Parietal lobe (tissue), 2 donors: ENCODE data around the gene CCNL1. TPM values are rescaled to one million over a fixed set of nuclear protein-coding genes. Genes with fewer than 3 reads are reported as not detected.

Source experiments
- small RNA-seq: library from RNA; depleted of rRNA; stranded (forward); fragments of <200 nt; gene quantifications from one replicate; pipeline ENCODE3, GENCODE V24; 2014; ENCODE audit warnings: low replicate concordance
- total RNA-seq: library from RNA; depleted of rRNA; stranded (reverse); fragments of >200 nt; gene quantifications from one replicate; pipeline ENCODE4 v1.2.3, GENCODE V29; 2014

CCNL1 gene
- 147 TPM for total RNA-seq

DNA sequence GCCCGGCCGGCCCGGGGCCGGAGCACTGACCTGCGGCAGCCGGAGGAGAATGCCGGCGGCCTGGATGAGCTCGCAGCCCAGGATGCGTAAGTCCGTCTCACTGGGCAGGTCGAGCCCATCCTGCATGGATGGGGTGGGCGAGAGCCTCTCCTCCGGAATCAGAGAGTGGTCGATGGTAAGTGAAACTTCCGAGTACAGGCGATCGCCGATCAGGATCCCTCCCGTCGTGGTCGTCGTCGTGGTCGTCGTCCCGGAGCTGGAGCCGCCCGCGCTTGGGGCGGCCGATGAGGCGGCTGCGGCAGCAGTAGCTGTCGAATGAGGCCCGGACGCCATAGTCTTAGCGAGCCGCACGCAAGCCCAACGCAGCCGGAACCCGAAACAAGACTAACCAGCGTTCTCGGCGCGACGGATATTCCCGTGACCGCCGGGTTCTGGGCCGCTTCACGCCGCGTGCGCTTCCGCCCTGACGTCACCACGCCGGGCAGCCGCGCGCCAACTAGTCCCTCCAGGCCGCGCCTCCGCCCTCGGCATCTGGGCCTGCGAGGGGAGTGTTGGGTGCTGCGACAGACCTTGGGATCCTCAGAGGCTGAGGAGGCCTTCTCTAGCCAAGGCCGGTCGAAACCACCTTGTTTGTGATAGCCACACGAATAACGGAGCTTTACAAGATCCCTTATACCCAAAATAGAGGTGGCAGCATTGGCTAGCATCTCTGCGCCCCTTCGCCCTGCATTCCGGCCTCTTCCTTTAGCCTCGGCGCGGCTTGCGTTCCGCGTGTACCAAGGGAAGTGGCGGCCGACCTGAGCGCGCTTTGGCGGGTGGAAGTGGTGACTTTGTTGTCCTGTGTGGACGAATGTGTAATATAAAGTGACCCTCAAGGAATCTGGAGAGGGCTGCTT is at the start of gene CCNL1:
Gene CCNL1 (minus strand): TSS at position 386 of the 896 bp plus-strand sequence. CDS start 53 bp downstream, at position 333.

Small RNA genes within 50 kb of the gene (small RNA-seq; reads per million reads assigned to genes)
- gene RF00019 (not detected), gene RNA5SP146 (not detected)
